ENCODE measurements around the gene TXNL4A.

The TXNL4A gene

GRCh38 chr18:79935098-79935480 lies 53.3 kb downstream of the TXNL4A start:
- DNase-seq (ENCODE audit: low read depth): no peak

- DNase-seq (ENCODE audit: low read depth): no peak
These were observed 53.9 kb downstream of the TXNL4A start for GRCh38 chr18:79934311-79935097.

- DNase-seq (ENCODE audit: low read depth): no peak
These were observed 54.6 kb downstream of the TXNL4A start for GRCh38 chr18:79933765-79934164.

GRCh38 chr18:79932907-79933306 lies 55.5 kb downstream of the TXNL4A start:
- DNase-seq (ENCODE audit: low read depth): no peak

- no peak for DNase-seq (ENCODE audit: low read depth)
These were observed 56.9 kb downstream of the TXNL4A start for GRCh38 chr18:79931475-79931874.

- DNase-seq (ENCODE audit: low read depth): no peak
These were observed 58.2 kb downstream of the TXNL4A start for GRCh38 chr18:79930020-79930642.

- no peak for DNase-seq (ENCODE audit: low read depth)
These were observed 59.8 kb downstream of the TXNL4A start for GRCh38 chr18:79928563-79928960.

- DNase-seq (ENCODE audit: low read depth): no peak
These were observed 60.5 kb downstream of the TXNL4A start for GRCh38 chr18:79927607-79928562.

GRCh38 chr18:79926715-79927606 lies 61.4 kb downstream of the TXNL4A start:
- no peak for DNase-seq (ENCODE audit: low read depth)

- no peak for DNase-seq (ENCODE audit: low read depth)
These were observed 62.1 kb downstream of the TXNL4A start for GRCh38 chr18:79926306-79926705.

GRCh38 chr18:79924814-79925731 lies 63.3 kb downstream of the TXNL4A start:
- DNase-seq (ENCODE audit: low read depth): no peak

GRCh38 chr18:79923896-79924585 lies 64.3 kb downstream of the TXNL4A start:
- no peak for DNase-seq (ENCODE audit: low read depth)

- no peak for DNase-seq (ENCODE audit: low read depth)
These were observed 65.4 kb downstream of the TXNL4A start for GRCh38 chr18:79922971-79923411.

GRCh38 chr18:79921984-79922965 lies 66.1 kb downstream of the TXNL4A start:
- no peak for DNase-seq (ENCODE audit: low read depth)
